GM12878 (cell line): ENCODE data around the gene FCER2. TPM values are rescaled to one million over a fixed set of nuclear protein-coding genes. Genes with fewer than 3 reads are reported as not detected.
A peak's percentile ranks its signal among the peaks of the same experiment; 100 is the strongest.

Experiments
- ATAC-seq: fragments of 200-7000 bp; cut with Tn5 transposase; 3 replicates; pipeline ENCODE4 v1.9.1; 2020; ENCODE audit warnings: mild to moderate bottlenecking, moderate library complexity
- BruUV-seq: library from RNA; stranded (reverse); fragments of 400-500 nt; replicated peaks from 2 replicates; lab custom pipeline; 2021; lab: Mats Ljungman, UMichigan
- CTCF ChIA-PET: fragments of 300-600 bp; sonication (Branson Sonifier 250); formaldehyde crosslinking; extraction: SDS; loops from one replicate; lab custom pipeline; 2021; ENCODE audit warnings: inconsistent platforms; lab: Yijun Ruan, JAX
- POLR2A ChIA-PET: fragments of 350-600 bp; formaldehyde crosslinking; extraction: SDS; loops from one replicate; lab custom pipeline; 2021; ENCODE audit warnings: inconsistent platforms; lab: Charles Lee
- RAD21 ChIA-PET: fragments of 300-600 bp; sonication (Branson Sonifier 250); formaldehyde crosslinking; loops from one replicate; lab custom pipeline; 2023; ENCODE audit warnings: antibody characterized with exemption; ENCODE audit not compliant: unreplicated experiment; lab: Charles Lee
- SMC1A ChIA-PET: fragments of 300-600 bp; sonication (Branson Sonifier 250); formaldehyde crosslinking; loops from one replicate; lab custom pipeline; 2023; ENCODE audit not compliant: unreplicated experiment, uncharacterized antibody; lab: Charles Lee
- DNase-seq: peaks from one replicate; pipeline ENCODE4 v3.0.0-alpha.2; 2011; ENCODE audit warnings: low read depth, low spot score
- FAIRE-seq: peaks from 3 replicates; lab custom pipeline; 2011; peaks lifted over from hg19 to GRCh38; lab: Jason Lieb, UNC
- H2AFZ ChIP-seq: 2 replicates; pipeline ENCODE4 v1.6.0; 2011; ENCODE audit warnings: low read depth, low read length, control low read depth; ENCODE audit not compliant: control insufficient read depth
- H3K27ac ChIP-seq: 2 replicates; pipeline ENCODE4 v1.5.1; 2011; ENCODE audit warnings: control low read depth; ENCODE audit not compliant: control insufficient read depth, insufficient read depth
- H3K27me3 ChIP-seq, 2 experiments: replicated peaks in 1 of 2; 2 replicates each; pipeline versions ENCODE4 v1.6.0 to v1.6.1; 2011; ENCODE audit warnings: low read length in 1 of 2; ENCODE audit not compliant: control insufficient read depth in 2 of 2, insufficient read depth in 2 of 2
- H3K36me3 ChIP-seq, 2 experiments: 2 replicates each; pipeline ENCODE4 v1.5.1; 2011; ENCODE audit warnings: low read length in 1 of 2; ENCODE audit not compliant: control insufficient read depth in 2 of 2, insufficient read depth in 2 of 2
- H3K4me1 ChIP-seq: 2 replicates; pipeline ENCODE4 v1.6.1; 2011; ENCODE audit warnings: mild to moderate bottlenecking, low read length, moderate library complexity, mixed read lengths; ENCODE audit not compliant: control insufficient read depth, insufficient read depth
- H3K4me2 ChIP-seq: 2 replicates; pipeline ENCODE4 v1.6.0; 2011; ENCODE audit warnings: control low read depth; ENCODE audit not compliant: control insufficient read depth, insufficient read depth
- H3K4me3 ChIP-seq: fragments of 200-600 bp; sonication (generic); 2 replicates; pipeline ENCODE4 v1.5.1; 2016
- H3K79me2 ChIP-seq: 2 replicates; pipeline ENCODE4 v1.6.0; 2011; ENCODE audit warnings: low read length; ENCODE audit not compliant: control insufficient read depth, insufficient read depth
- H3K9ac ChIP-seq: 2 replicates; pipeline ENCODE4 v1.8.0; 2011; ENCODE audit warnings: low read length, control low read depth, mixed read lengths; ENCODE audit not compliant: control insufficient read depth, insufficient read depth
- H3K9me3 ChIP-seq: replicated peaks from 3 replicates; pipeline ENCODE4 v1.5.1; 2011; ENCODE audit warnings: mild to moderate bottlenecking, low read length; ENCODE audit not compliant: control insufficient read depth, insufficient read depth
- H4K20me1 ChIP-seq: 2 replicates; pipeline ENCODE4 v1.6.0; 2011; ENCODE audit not compliant: control insufficient read depth, insufficient read depth
- BRCA1 ChIP-seq: IDR thresholded peaks from 2 replicates; pipeline ENCODE4 v1.6.1; 2011; ENCODE audit warnings: low read depth, low read length, improper control_type of control experiment
- IRF4 ChIP-seq: IDR thresholded peaks from 2 replicates; pipeline ENCODE4 v1.6.1; 2011; ENCODE audit warnings: low read depth, low read length
- KLF5 ChIP-seq: fragments of 450-650 bp; IDR thresholded peaks from 2 replicates; pipeline ENCODE4 v1.6.1; 2014; ENCODE audit warnings: mild to moderate bottlenecking; ENCODE audit not compliant: partially characterized antibody
- RUNX3 ChIP-seq: IDR thresholded peaks from 2 replicates; pipeline ENCODE4 v1.6.1; 2012; ENCODE audit warnings: low read length, inconsistent platforms
- STAT3 ChIP-seq: IDR thresholded peaks from 2 replicates; pipeline ENCODE4 v1.6.1; 2011; ENCODE audit warnings: low read depth, low read length, improper control_type of control experiment
- SUZ12 ChIP-seq: fragments of 200-600 bp; sonication (generic); IDR thresholded peaks from one replicate; pipeline ENCODE4 v1.6.1; 2018; ENCODE audit warnings: antibody characterized with exemption, mild to moderate bottlenecking; ENCODE audit not compliant: unreplicated experiment
- TCF7 ChIP-seq: IDR thresholded peaks from 2 replicates; pipeline ENCODE4 v1.6.1; 2014; ENCODE audit warnings: antibody characterized with exemption, borderline replicate concordance
- WGBS: methylation state at CpG from one replicate; pipeline ENCODE4 v1.1.6; 2016; ENCODE audit warnings: low lambda C conversion rate; ENCODE audit not compliant: insufficient replicate concordance, insufficient coverage; ENCODE audit errors: missing lambda C conversion rate; 5-methylcytosine and 5-hydroxymethylcytosine counted together
- in situ Hi-C: fragments of 300-500 bp; cut with MboI; formaldehyde crosslinking; loops from 9 replicates; pipeline ENCODE4 v1.14.3; 2018; ENCODE audit warnings: mixed read lengths
- intact Hi-C: fragments of 100-400 bp; cut with micrococcal nuclease; formaldehyde crosslinking; loops from one replicate; pipeline ENCODE4 v1.14.2; 2022; ENCODE audit not compliant: unreplicated experiment
- polyA plus RNA-seq, 11 experiments: library from polyadenylated mRNA; depleted of rRNA in 4 of 11; unstranded in 6 of 11; stranded (reverse) in 5 of 11; fragments of >200 nt; fragmentation: Nextera tagmentation in 4 of 11; fragmentation: Illumina TruSeq in 1 of 11; extraction: Ambion mirVana in 4 of 11; extraction: Trizol in 1 of 11; gene quantifications; 1 replicate in 1 of 11; 2 replicates in 10 of 11; pipeline versions ENCODE4 v1.2.1 to v1.2.3, GENCODE V29; 2011 to 2016; ENCODE audit warnings: inconsistent platforms in 2 of 11, missing spikeins in 2 of 11, low read depth in 1 of 11
- total RNA-seq, 4 experiments: library from RNA; depleted of rRNA in 3 of 4; stranded (reverse); fragments of >200 nt in 3 of 4; fragmentation: Illumina TruSeq in 1 of 4; extraction: Trizol in 1 of 4; gene quantifications; 2 replicates each; pipeline versions ENCODE4 v1.2.1 to v1.2.3, GENCODE V29; 2013 to 2021

FCER2 gene
- total and polyA plus RNA-seq, 10 of the 15 experiments (the other 5 are each of a cell fraction or from before 2014, with no cell fraction given) = 44.0 to 424 (median 241) TPM

GRCh38 chr19:7676376-7676775 lies 25.6 kb downstream of the FCER2 start:
- Histone ChIP-seq H3K27ac (no peak overlapping the region), H3K9ac (no peak overlapping the region), H3K36me3 (no peaks in the 10 kb centered on the region), H3K27me3 (peaks cover 0 to 2% of the 10 kb centered on the region in 2 experiments; a peak in 3 of 4 replicates), H3K79me2 (peaks cover 8% of the 10 kb centered on the region), H3K4me3 (peak overlapping the region; percentile 24; the same call in 1 of the 2 replicates), H3K4me2 (peak overlapping the region; percentile 76), H3K9me3 (no peaks in the 10 kb centered on the region; the same call in 2 of the 3 replicates), H3K4me1 (peaks cover 35% of the 10 kb centered on the region), H4K20me1 (no peaks in the 10 kb centered on the region), H2AFZ (peak overlapping the region; percentile 33)
- ATAC-seq (no peak), FAIRE-seq (no peak), DNase-seq (no peak)
- RAD21 ChIA-PET = interaction anchor here (0.7 to 1.1 kb wide), 2 partner anchors 123 to 124 kb away, joined by 3 to 6 read pairs; no protein-coding TSS in a partner anchor
- POLR2A ChIA-PET = no interaction called here
- CTCF ChIA-PET = interaction anchor here (1.5 to 3.6 kb wide), 5 partner anchors 24 to 125 kb away, joined by 5 to 20 read pairs (median 5); no protein-coding TSS in a partner anchor
- SMC1A ChIA-PET = interaction anchor here (2.7 to 2.9 kb wide), 2 partner anchors 108 to 124 kb away, joined by 11 to 12 read pairs; no protein-coding TSS in a partner anchor
- intact Hi-C loops (loop anchor here (10.0 kb wide), 1 partner anchor 292 kb away; no protein-coding TSS in a partner anchor), in situ Hi-C loops (no loop called here)
- 0% methylated on average over 7 of the region's 7 CpGs for WGBS
- TF ChIP-seq BRCA1 = no peak
- no peak for TF ChIP-seq IRF4
- TF ChIP-seq RUNX3 = 0 out of 2 replicates have a peak, but pooled peaks have one; percentile 4
- TF ChIP-seq STAT3 = no peak
- TF ChIP-seq TCF7 = no peak
- TF ChIP-seq KLF5 = no peak
- TF ChIP-seq SUZ12 = no peak
- BruUV-seq = no TSS peak
